HepG2 (cell line): ENCODE measurements around the gene PCGF5. TPM values are rescaled to one million over a fixed set of nuclear protein-coding genes. Genes with fewer than 3 reads are reported as not detected.
A peak's percentile ranks its signal among the peaks of the same experiment; 100 is the strongest.

Source experiments
- CBX2 ChIP-seq, 2 experiments: fragments of 200-600 bp in 1 of 2; sonication (generic); formaldehyde crosslinking in 1 of 2; IDR thresholded peaks; 2 replicates each; pipeline versions ENCODE4 v1.7.0 to v1.8.1; 2018 to 2022; ENCODE audit warnings: low read depth in 2 of 2, low read length in 1 of 2, mild to moderate bottlenecking in 1 of 2, missing genetic modification reagents in 1 of 2
- CENPT ChIP-seq: sonication (generic); formaldehyde crosslinking; IDR thresholded peaks from 2 replicates; pipeline ENCODE4 v1.8.0; 2022; ENCODE audit warnings: low read depth, mild to moderate bottlenecking, moderate library complexity, missing genetic modification reagents
- FOXJ3 ChIP-seq: sonication (generic); formaldehyde crosslinking; IDR thresholded peaks from 2 replicates; pipeline ENCODE4 v1.4.0; 2020; ENCODE audit warnings: missing genetic modification reagents, mild to moderate bottlenecking, borderline replicate concordance
- FOXK1 ChIP-seq: sonication (generic); formaldehyde crosslinking; IDR thresholded peaks from 2 replicates; pipeline ENCODE4 v1.4.0; 2020; ENCODE audit warnings: low read depth, missing genetic modification reagents, borderline replicate concordance
- FOXM1 ChIP-seq: sonication (generic); formaldehyde crosslinking; IDR thresholded peaks from 2 replicates; pipeline ENCODE4 v1.5.0; 2020; ENCODE audit warnings: missing genetic modification reagents
- GPN1 ChIP-seq: sonication (generic); formaldehyde crosslinking; IDR thresholded peaks from 2 replicates; pipeline ENCODE4 v1.5.1; 2020; ENCODE audit warnings: missing genetic modification reagents, borderline replicate concordance
- PHF20 ChIP-seq: sonication (generic); formaldehyde crosslinking; IDR thresholded peaks from 2 replicates; pipeline ENCODE4 v1.5.0; 2020; ENCODE audit warnings: mild to moderate bottlenecking, missing genetic modification reagents
- PHF8 ChIP-seq: sonication (generic); formaldehyde crosslinking; IDR thresholded peaks from 2 replicates; pipeline ENCODE4 v1.5.0; 2020; ENCODE audit warnings: missing genetic modification reagents
- RELA ChIP-seq: sonication (generic); formaldehyde crosslinking; IDR thresholded peaks from 2 replicates; pipeline ENCODE4 v1.4.0; 2020; ENCODE audit warnings: missing genetic modification reagents
- RORA ChIP-seq: sonication (generic); formaldehyde crosslinking; IDR thresholded peaks from 2 replicates; pipeline ENCODE4 v1.5.0; 2020; ENCODE audit warnings: mild to moderate bottlenecking, missing genetic modification reagents, moderate library complexity
- SETDB1 ChIP-seq: sonication (generic); formaldehyde crosslinking; IDR thresholded peaks from 2 replicates; pipeline ENCODE4 v1.5.1; 2020; ENCODE audit warnings: missing genetic modification reagents, mild to moderate bottlenecking, borderline replicate concordance
- SMAD1 ChIP-seq: sonication (generic); formaldehyde crosslinking; IDR thresholded peaks from 2 replicates; pipeline ENCODE4 v1.4.0; 2020; ENCODE audit warnings: missing genetic modification reagents, low read depth, mild to moderate bottlenecking, borderline replicate concordance
- TCF12 ChIP-seq, 2 experiments: fragments of 450-650 bp in 1 of 2; sonication (generic) in 1 of 2; formaldehyde crosslinking in 1 of 2; IDR thresholded peaks; 2 replicates each; pipeline versions ENCODE4 v1.6.1 to v1.8.0; 2017 to 2022; ENCODE audit warnings: antibody characterized with exemption in 1 of 2, mild to moderate bottlenecking in 1 of 2, missing genetic modification reagents in 1 of 2, moderate library complexity in 1 of 2
- ZFP36L2 ChIP-seq: sonication (generic); formaldehyde crosslinking; IDR thresholded peaks from 2 replicates; pipeline ENCODE4 v1.4.0; 2020; ENCODE audit warnings: missing genetic modification reagents
- ZNF138 ChIP-seq: sonication (generic); formaldehyde crosslinking; IDR thresholded peaks from 2 replicates; pipeline ENCODE4 v1.5.0; 2020; ENCODE audit warnings: mild to moderate bottlenecking, low read depth, missing genetic modification reagents
- ZNF274 ChIP-seq: sonication (generic); formaldehyde crosslinking; IDR thresholded peaks from 2 replicates; pipeline ENCODE4 v1.5.1; 2020; ENCODE audit warnings: mild to moderate bottlenecking, missing genetic modification reagents
- ZNF296 ChIP-seq: sonication (generic); formaldehyde crosslinking; conservative IDR thresholded peaks from 2 replicates; pipeline ENCODE4 v1.5.0; 2020; ENCODE audit warnings: mild to moderate bottlenecking, missing genetic modification reagents
- ZNF343 ChIP-seq: sonication (generic); formaldehyde crosslinking; IDR thresholded peaks from 2 replicates; pipeline ENCODE4 v1.4.0; 2020; ENCODE audit warnings: mild to moderate bottlenecking, missing genetic modification reagents
- polyA plus RNA-seq, 8 experiments: library from polyadenylated mRNA; depleted of rRNA in 3 of 8; stranded (reverse) in 7 of 8; unstranded in 1 of 8; fragments of >200 nt; fragmentation: Illumina TruSeq in 4 of 8; extraction: Trizol in 4 of 8; gene quantifications; 2 replicates each; pipeline versions ENCODE4 v1.2.1 to v1.2.3, GENCODE V29; 2011 to 2016; ENCODE audit warnings: low read depth in 4 of 8, missing spikeins in 1 of 8, mixed read lengths in 1 of 8; ENCODE audit not compliant: insufficient read depth in 1 of 8
- total RNA-seq, 5 experiments: library from RNA; depleted of rRNA; stranded (reverse); fragments of >200 nt; fragmentation: Illumina TruSeq; extraction: Trizol; gene quantifications; 2 replicates each; pipeline ENCODE4 v1.2.3, GENCODE V29; 2016; ENCODE audit warnings: low read depth in 1 of 5
- TF ChIP-seq, protein P1 (sequence below): sonication (generic); formaldehyde crosslinking; IDR thresholded peaks from 2 replicates; pipeline ENCODE4 v1.4.0; 2020; ENCODE audit warnings: missing genetic modification reagents, mild to moderate bottlenecking, borderline replicate concordance
- TF ChIP-seq, protein P2 (sequence below): sonication (generic); formaldehyde crosslinking; IDR thresholded peaks from 2 replicates; pipeline ENCODE4 v1.9.0; 2021; ENCODE audit warnings: missing genetic modification reagents, borderline replicate concordance
- TF ChIP-seq, protein P3 (sequence below): sonication (generic); formaldehyde crosslinking; IDR thresholded peaks from 2 replicates; pipeline ENCODE4 v1.8.0; 2022; ENCODE audit warnings: missing genetic modification reagents, low read depth, mild to moderate bottlenecking, borderline replicate concordance
- TF ChIP-seq, protein P4 (sequence below): sonication (generic); formaldehyde crosslinking; IDR thresholded peaks from 2 replicates; pipeline ENCODE4 v1.4.0; 2020; ENCODE audit warnings: missing genetic modification reagents

The PCGF5 gene
- total and polyA plus RNA-seq, 2 of the 13 experiments (the other 11 are each of a cell fraction or from before 2014, with no cell fraction given): 61.3 to 138 TPM

DNA sequence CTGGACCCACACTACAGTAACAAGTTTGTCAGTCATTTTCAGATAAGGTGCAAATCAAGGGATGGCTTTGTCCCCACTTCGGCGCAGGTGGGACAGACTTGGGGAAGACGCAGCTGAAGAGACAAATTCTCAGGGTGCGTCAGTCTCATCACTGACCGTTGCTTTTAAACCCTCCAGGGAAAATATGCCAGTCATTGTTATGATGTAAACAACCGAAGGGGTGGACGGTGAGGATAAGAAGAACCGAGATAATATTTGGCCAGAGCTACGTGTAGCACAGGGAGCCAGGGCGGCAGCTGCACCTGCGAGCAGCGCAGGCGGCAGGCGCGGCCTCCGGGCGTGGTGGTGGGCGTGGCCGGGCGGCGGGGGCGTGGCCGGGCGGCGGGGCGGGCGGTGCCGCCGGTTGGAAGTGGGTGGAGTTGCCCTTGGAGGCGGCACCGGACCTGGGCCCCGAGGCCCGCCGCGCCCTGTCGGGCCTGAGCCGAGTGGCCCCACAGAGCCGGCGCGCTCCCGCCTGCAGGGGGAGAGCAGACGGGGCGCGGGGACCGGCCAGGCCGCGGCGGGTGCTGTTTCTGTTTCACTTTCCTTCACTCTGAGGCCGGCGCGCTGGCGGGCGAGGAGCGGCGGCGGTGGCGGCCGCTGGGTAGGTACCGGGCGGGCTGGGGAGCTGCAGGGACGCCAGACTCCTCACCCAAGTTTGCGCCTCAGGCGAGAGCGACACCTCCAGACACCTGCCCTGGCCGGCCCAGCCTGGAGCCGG, at the start of gene PCGF5 (continued):
- TF ChIP-seq PHF8 (CRISPR knock-in tag) (peak; percentile 74), GPN1 (CRISPR knock-in tag) (no peak), ZFP36L2 (CRISPR knock-in tag) (no peak), ZNF274 (CRISPR knock-in tag) (no peak), ZNF296 (no peak), ZNF343 (no peak), FOXM1 (CRISPR knock-in tag) (0 out of 2 replicates have a peak, but pooled peaks have one; percentile 22), SETDB1 (CRISPR knock-in tag) (no peak), ZNF138 (CRISPR knock-in tag) (no peak; the same call in 1 of the 2 replicates), TCF12 (IDR thresholded peaks at IDR 0.05) (no peak), TCF12 (CRISPR knock-in tag; IDR thresholded peaks at IDR 0.05) (0 out of 2 replicates have a peak, but pooled peaks have one; percentile 27), CENPT (CRISPR knock-in tag) (no peak), RELA (CRISPR knock-in tag) (no peak), PHF20 (CRISPR knock-in tag) (peak; percentile 56; the same call in 1 of the 2 replicates), CBX2 (IDR thresholded peaks at IDR 0.05; ENCODE audit: low read depth, low read length) (no peak), CBX2 (CRISPR knock-in tag; IDR thresholded peaks at IDR 0.05; ENCODE audit: low read depth) (no peak), FOXJ3 (peak; percentile 73), RORA (CRISPR knock-in tag) (no peak), FOXK1 (CRISPR knock-in tag) (no peak), SMAD1 (CRISPR knock-in tag) (no peak)
- TF ChIP-seq, protein P1, sequence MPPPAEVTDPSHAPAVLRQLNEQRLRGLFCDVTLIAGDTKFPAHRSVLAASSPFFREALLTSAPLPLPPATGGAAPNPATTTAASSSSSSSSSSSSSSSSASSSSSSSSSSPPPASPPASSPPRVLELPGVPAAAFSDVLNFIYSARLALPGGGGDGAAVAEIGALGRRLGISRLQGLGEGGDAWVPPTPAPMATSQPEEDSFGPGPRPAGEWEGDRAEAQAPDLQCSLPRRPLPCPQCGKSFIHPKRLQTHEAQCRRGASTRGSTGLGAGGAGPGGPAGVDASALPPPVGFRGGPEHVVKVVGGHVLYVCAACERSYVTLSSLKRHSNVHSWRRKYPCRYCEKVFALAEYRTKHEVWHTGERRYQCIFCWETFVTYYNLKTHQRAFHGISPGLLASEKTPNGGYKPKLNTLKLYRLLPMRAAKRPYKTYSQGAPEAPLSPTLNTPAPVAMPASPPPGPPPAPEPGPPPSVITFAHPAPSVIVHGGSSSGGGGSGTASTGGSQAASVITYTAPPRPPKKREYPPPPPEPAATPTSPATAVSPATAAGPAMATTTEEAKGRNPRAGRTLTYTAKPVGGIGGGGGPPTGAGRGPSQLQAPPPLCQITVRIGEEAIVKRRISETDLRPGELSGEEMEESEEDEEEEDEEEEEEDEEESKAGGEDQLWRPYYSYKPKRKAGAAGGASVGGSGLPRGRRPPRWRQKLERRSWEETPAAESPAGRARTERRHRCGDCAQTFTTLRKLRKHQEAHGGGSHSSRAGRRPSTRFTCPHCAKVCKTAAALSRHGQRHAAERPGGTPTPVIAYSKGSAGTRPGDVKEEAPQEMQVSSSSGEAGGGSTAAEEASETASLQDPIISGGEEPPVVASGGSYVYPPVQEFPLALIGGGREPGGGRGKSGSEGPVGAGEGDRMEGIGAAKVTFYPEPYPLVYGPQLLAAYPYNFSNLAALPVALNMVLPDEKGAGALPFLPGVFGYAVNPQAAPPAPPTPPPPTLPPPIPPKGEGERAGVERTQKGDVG: no peak
- TF ChIP-seq, protein P2, sequence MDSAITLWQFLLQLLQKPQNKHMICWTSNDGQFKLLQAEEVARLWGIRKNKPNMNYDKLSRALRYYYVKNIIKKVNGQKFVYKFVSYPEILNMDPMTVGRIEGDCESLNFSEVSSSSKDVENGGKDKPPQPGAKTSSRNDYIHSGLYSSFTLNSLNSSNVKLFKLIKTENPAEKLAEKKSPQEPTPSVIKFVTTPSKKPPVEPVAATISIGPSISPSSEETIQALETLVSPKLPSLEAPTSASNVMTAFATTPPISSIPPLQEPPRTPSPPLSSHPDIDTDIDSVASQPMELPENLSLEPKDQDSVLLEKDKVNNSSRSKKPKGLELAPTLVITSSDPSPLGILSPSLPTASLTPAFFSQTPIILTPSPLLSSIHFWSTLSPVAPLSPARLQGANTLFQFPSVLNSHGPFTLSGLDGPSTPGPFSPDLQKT (CRISPR knock-in tag): no peak
- TF ChIP-seq, protein P3, sequence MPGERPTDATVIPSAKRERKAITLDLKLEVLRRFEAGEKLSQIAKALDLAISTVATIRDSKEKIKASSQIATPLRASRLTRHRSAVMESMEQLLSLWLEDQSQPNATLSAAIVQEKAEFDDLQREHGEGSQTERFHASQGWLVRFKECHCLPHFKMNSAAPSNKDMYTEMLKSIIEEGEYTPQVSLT: no peak
- TF ChIP-seq, protein P4, sequence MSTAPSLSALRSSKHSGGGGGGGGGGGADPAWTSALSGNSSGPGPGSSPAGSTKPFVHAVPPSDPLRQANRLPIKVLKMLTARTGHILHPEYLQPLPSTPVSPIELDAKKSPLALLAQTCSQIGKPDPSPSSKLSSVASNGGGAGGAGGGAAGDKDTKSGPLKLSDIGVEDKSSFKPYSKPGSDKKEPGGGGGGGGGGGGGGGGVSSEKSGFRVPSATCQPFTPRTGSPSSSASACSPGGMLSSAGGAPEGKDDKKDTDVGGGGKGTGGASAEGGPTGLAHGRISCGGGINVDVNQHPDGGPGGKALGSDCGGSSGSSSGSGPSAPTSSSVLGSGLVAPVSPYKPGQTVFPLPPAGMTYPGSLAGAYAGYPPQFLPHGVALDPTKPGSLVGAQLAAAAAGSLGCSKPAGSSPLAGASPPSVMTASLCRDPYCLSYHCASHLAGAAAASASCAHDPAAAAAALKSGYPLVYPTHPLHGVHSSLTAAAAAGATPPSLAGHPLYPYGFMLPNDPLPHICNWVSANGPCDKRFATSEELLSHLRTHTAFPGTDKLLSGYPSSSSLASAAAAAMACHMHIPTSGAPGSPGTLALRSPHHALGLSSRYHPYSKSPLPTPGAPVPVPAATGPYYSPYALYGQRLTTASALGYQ (CRISPR knock-in tag): peak; percentile 69; the same call in 1 of the 2 replicates
